NCI-H345 (cell line): ENCODE results near the gene RESP18.

Experiments used
- DNase-seq: peaks from one replicate; lab custom pipeline; 2025; lab: John Stamatoyannopoulos, UW

The RESP18 gene

GRCh38 chr2:219277703-219278654 is 54.6 kb downstream of the RESP18 start:
- DNase-seq, result peak; percentile 80
